ENCODE data around the gene PEX10.

GRCh38 chr1:2417833-2418225, 5.5 kb upstream of the PEX10 start:
- TF ChIP-seq CTCF (conservative IDR thresholded peaks at IDR 0.05): no peak
- TF ChIP-seq ZFX (IDR thresholded peaks at IDR 0.05): no peak

Measured in C4-2B (cell line).